IMR-90 (cell line): ENCODE data around the gene HBZ. TPM values are rescaled to one million over a fixed set of nuclear protein-coding genes. Genes with fewer than 3 reads are reported as not detected.

Experiments
- ATAC-seq: fragments of 200-7000 bp; cut with Tn5 transposase; 2 replicates; pipeline ENCODE4 v1.9.1; 2020; ENCODE audit warnings: low read depth, mild to moderate bottlenecking, moderate library complexity
- BruUV-seq: library from RNA; stranded (reverse); fragments of 400-500 nt; replicated peaks from 2 replicates; lab custom pipeline; 2021; lab: Mats Ljungman, UMichigan
- CTCF ChIA-PET: fragments of 300-600 bp; formaldehyde crosslinking; extraction: SDS; loops from one replicate; lab custom pipeline; 2021; ENCODE audit warnings: antibody characterized with exemption; lab: Yijun Ruan, JAX
- POLR2A ChIA-PET: fragments of 300-600 bp; sonication (Branson Sonifier 250); formaldehyde crosslinking; loops from one replicate; lab custom pipeline; 2022; ENCODE audit warnings: antibody characterized with exemption; ENCODE audit not compliant: unreplicated experiment; lab: Charles Lee
- DNase-seq: peaks from one replicate; pipeline ENCODE4 v3.0.0; 2013
- H2AFZ ChIP-seq: replicated peaks from 2 replicates; pipeline ENCODE3; 2013; ENCODE audit warnings: low read length, mild to moderate bottlenecking; ENCODE audit not compliant: poor library complexity
- H2AK5ac ChIP-seq: 2 replicates; pipeline ENCODE4 v1.6.1; 2013; ENCODE audit warnings: low read depth, low read length, inconsistent platforms
- H2AK9ac ChIP-seq: replicated peaks from 2 replicates; pipeline ENCODE3; 2013; ENCODE audit warnings: mild to moderate bottlenecking, low read depth, low read length, moderate library complexity; ENCODE audit not compliant: poor library complexity
- H2BK120ac ChIP-seq: 2 replicates; pipeline ENCODE4 v1.6.1; 2013; ENCODE audit warnings: low read depth, low read length, inconsistent platforms
- H2BK15ac ChIP-seq: 3 replicates; pipeline ENCODE4 v1.6.1; 2013; ENCODE audit warnings: low read depth, low read length, inconsistent platforms
- H2BK20ac ChIP-seq: 2 replicates; pipeline ENCODE4 v1.6.1; 2013; ENCODE audit warnings: low read depth, mild to moderate bottlenecking, inconsistent platforms, low read length, moderate library complexity
- H2BK5ac ChIP-seq: 2 replicates; pipeline ENCODE4 v1.6.1; 2013; ENCODE audit warnings: mild to moderate bottlenecking, low read depth, low read length, inconsistent platforms; ENCODE audit not compliant: poor library complexity, severe bottlenecking
- H3K14ac ChIP-seq: replicated peaks from 2 replicates; pipeline ENCODE4 v1.6.1; 2013; ENCODE audit warnings: low read depth, low read length, inconsistent platforms
- H3K18ac ChIP-seq: 2 replicates; pipeline ENCODE4 v1.6.1; 2013; ENCODE audit warnings: low read depth, low read length, control low read depth
- H3K23ac ChIP-seq: 2 replicates; pipeline ENCODE4 v1.6.1; 2013; ENCODE audit warnings: low read depth, low read length, inconsistent platforms
- H3K27ac ChIP-seq: 2 replicates; pipeline ENCODE4 v1.5.1; 2013; ENCODE audit warnings: mild to moderate bottlenecking, control low read depth, low read length; ENCODE audit not compliant: insufficient read depth
- H3K27me3 ChIP-seq: 2 replicates; pipeline ENCODE4 v1.6.1; 2013; ENCODE audit warnings: low read length; ENCODE audit not compliant: control insufficient read depth, insufficient read depth
- H3K36me3 ChIP-seq: 2 replicates; pipeline ENCODE4 v1.6.1; 2013; ENCODE audit warnings: low read length, mixed read lengths; ENCODE audit not compliant: control insufficient read depth, insufficient read depth
- H3K4ac ChIP-seq: 2 replicates; pipeline ENCODE4 v1.6.1; 2013; ENCODE audit warnings: low read depth, low read length, inconsistent platforms
- H3K4me1 ChIP-seq: 2 replicates; pipeline ENCODE4 v1.6.1; 2013; ENCODE audit warnings: low read length, mixed read lengths; ENCODE audit not compliant: control insufficient read depth, insufficient read depth
- H3K4me2 ChIP-seq: 2 replicates; pipeline ENCODE4 v1.6.1; 2013; ENCODE audit warnings: low read depth, mild to moderate bottlenecking, control low read depth, low read length, moderate library complexity
- H3K4me3 ChIP-seq: 2 replicates; pipeline ENCODE4 v1.5.1; 2013; ENCODE audit warnings: low read depth, mild to moderate bottlenecking, control low read depth, low read length, moderate library complexity; ENCODE audit not compliant: insufficient read depth
- H3K56ac ChIP-seq: 2 replicates; pipeline ENCODE4 v1.6.1; 2013; ENCODE audit warnings: low read length, inconsistent platforms; ENCODE audit not compliant: insufficient read depth; ENCODE audit errors: extremely low read depth
- H3K79me1 ChIP-seq, 2 experiments: 2 replicates each; pipeline ENCODE4 v1.6.1; 2013; ENCODE audit warnings: low read length in 2 of 2, inconsistent platforms in 1 of 2, low read depth in 1 of 2
- H3K9ac ChIP-seq: 2 replicates; pipeline ENCODE4 v1.6.1; 2013; ENCODE audit warnings: low read depth, low read length, control low read depth
- H3K9me1 ChIP-seq: 2 replicates; pipeline ENCODE4 v1.6.1; 2013; ENCODE audit warnings: low read length, inconsistent platforms; ENCODE audit not compliant: insufficient read depth
- H3K9me3 ChIP-seq: 2 replicates; pipeline ENCODE4 v1.6.1; 2013; ENCODE audit warnings: low read length; ENCODE audit not compliant: control insufficient read depth, insufficient read depth
- H4K20me1 ChIP-seq: 2 replicates; pipeline ENCODE4 v1.6.1; 2013; ENCODE audit warnings: low read length, inconsistent platforms; ENCODE audit not compliant: insufficient read depth
- H4K5ac ChIP-seq: 2 replicates; pipeline ENCODE4 v1.6.1; 2013; ENCODE audit warnings: mild to moderate bottlenecking, low read depth, low read length, control low read depth
- H4K8ac ChIP-seq, 2 experiments: 2 replicates each; pipeline ENCODE4 v1.6.1; 2013; ENCODE audit warnings: low read depth in 2 of 2, low read length in 2 of 2, control low read depth in 1 of 2, inconsistent platforms in 1 of 2
- H4K91ac ChIP-seq: 2 replicates; pipeline ENCODE4 v1.6.1; 2013; ENCODE audit warnings: low read depth, low read length, inconsistent platforms; ENCODE audit not compliant: insufficient read depth
- CEBPB ChIP-seq: IDR thresholded peaks from 2 replicates; pipeline ENCODE4 v1.6.1; 2012; ENCODE audit warnings: low read depth, low read length, improper control_type of control experiment
- CHD1 ChIP-seq: IDR thresholded peaks from 2 replicates; pipeline ENCODE4 v1.6.1; 2012; ENCODE audit warnings: low read depth, low read length, improper control_type of control experiment
- FOS ChIP-seq: fragments of 150-350 bp; IDR thresholded peaks from 2 replicates; pipeline ENCODE4 v1.6.1; 2016; ENCODE audit warnings: low read depth, low read length
- MAFK ChIP-seq: IDR thresholded peaks from 2 replicates; pipeline ENCODE4 v1.6.1; 2012; ENCODE audit warnings: low read depth, low read length, improper control_type of control experiment
- MAZ ChIP-seq: IDR thresholded peaks from 2 replicates; pipeline ENCODE4 v1.6.1; 2012; ENCODE audit warnings: low read depth, mild to moderate bottlenecking, low read length, improper control_type of control experiment, moderate library complexity, borderline replicate concordance
- MXI1 ChIP-seq: IDR thresholded peaks from 2 replicates; pipeline ENCODE4 v1.6.1; 2012; ENCODE audit warnings: low read depth, mild to moderate bottlenecking, low read length, moderate library complexity, borderline replicate concordance
- POLR2A ChIP-seq: IDR thresholded peaks from 2 replicates; pipeline ENCODE4 v1.6.1; 2012; ENCODE audit warnings: mild to moderate bottlenecking, low read depth, low read length
- RAD21 ChIP-seq: IDR thresholded peaks from 2 replicates; pipeline ENCODE4 v1.6.1; 2012; ENCODE audit warnings: low read length, improper control_type of control experiment
- RCOR1 ChIP-seq: IDR thresholded peaks from 2 replicates; pipeline ENCODE4 v1.6.1; 2012; ENCODE audit warnings: mild to moderate bottlenecking, low read length, improper control_type of control experiment; ENCODE audit not compliant: insufficient replicate concordance
- RFX5 ChIP-seq: IDR thresholded peaks from 2 replicates; pipeline ENCODE4 v1.8.0; 2012; ENCODE audit warnings: low read depth, mild to moderate bottlenecking, low read length, moderate library complexity
- SMC3 ChIP-seq: fragments of 150-350 bp; IDR thresholded peaks from 2 replicates; pipeline ENCODE4 v1.6.1; 2016; ENCODE audit warnings: low read depth, mild to moderate bottlenecking, antibody characterized with exemption, low read length, moderate library complexity
- USF2 ChIP-seq: fragments of 150-350 bp; IDR thresholded peaks from 2 replicates; pipeline ENCODE4 v1.6.1; 2017; ENCODE audit warnings: mild to moderate bottlenecking, antibody characterized with exemption, low read length, low read depth
- WGBS, 2 experiments: methylation state at CpG; one replicate each; pipeline versions ENCODE4 v1.1.5 to v1.1.7; 2013; ENCODE audit warnings: missing lambda C conversion rate in 2 of 2; ENCODE audit not compliant: insufficient read length in 1 of 2; ENCODE audit errors: extremely low coverage in 2 of 2; 5-methylcytosine and 5-hydroxymethylcytosine counted together
- dilution Hi-C: fragments of 300-500 bp; cut with HindIII; formaldehyde crosslinking; loops from one replicate; pipeline ENCODE4 v1.14.3; 2018; ENCODE audit warnings: low sequenced_read_pairs; ENCODE audit not compliant: unreplicated experiment
- in situ Hi-C: fragments of 300-500 bp; cut with MboI; formaldehyde crosslinking; loops from 3 replicates; pipeline ENCODE4 v1.14.3; 2019; ENCODE audit warnings: low sequenced_read_pairs, inconsistent platforms, mixed read lengths
- intact Hi-C: fragments of 100-400 bp; cut with micrococcal nuclease; formaldehyde crosslinking; loops from 2 replicates; pipeline ENCODE4 v1.10.0; 2022
- polyA plus RNA-seq, 3 experiments: library from polyadenylated mRNA; depleted of rRNA; stranded (reverse); fragments of >200 nt; gene quantifications; 2 replicates each; pipeline ENCODE4 v1.2.3, GENCODE V29; 2012; ENCODE audit warnings: low replicate concordance in 1 of 3
- total RNA-seq: library from RNA; depleted of rRNA; stranded (reverse); fragments of >200 nt; gene quantifications from 2 replicates; pipeline ENCODE4 v1.2.3, GENCODE V29; 2012
- TF ChIP-seq, protein P1 (sequence below): fragments of 150-350 bp; IDR thresholded peaks from 2 replicates; pipeline ENCODE4 v1.6.1; 2016; ENCODE audit warnings: low read depth, mild to moderate bottlenecking, low read length, moderate library complexity, borderline replicate concordance

Gene HBZ
- total and polyA plus RNA-seq, 2 of the 4 experiments (the other 2 are of a cell fraction), result not detected

DNA sequence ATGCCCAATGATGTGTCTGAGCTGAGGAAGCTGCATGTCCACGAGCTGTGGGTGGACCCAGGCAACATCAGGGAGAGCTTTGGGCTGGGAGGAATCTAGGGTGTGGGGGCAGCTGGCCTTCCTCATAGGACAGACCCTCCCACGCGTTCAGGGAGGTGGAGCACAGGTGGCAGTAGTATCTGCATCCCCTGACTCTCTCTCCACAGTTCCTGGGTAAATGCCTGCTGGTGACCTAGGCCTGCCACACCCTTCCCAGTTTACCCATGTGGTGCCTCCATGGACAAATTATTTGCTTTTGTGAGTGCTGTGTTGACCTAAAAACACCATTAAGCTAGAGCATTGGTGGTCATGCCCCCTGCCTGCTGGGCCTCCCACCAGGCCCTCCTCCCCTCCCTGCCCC lies 16.6 kb downstream of the HBZ start:
- Histone ChIP-seq H3K9me3 (no peaks in the 10 kb centered on the region; the same call in none of the 2 replicates), H2BK20ac (no peak overlapping the region), H4K5ac (no peak overlapping the region), H3K36me3 (no peaks in the 10 kb centered on the region), H4K8ac (no peak overlapping the region), H4K20me1 (peaks cover 5% of the 10 kb centered on the region), H3K4ac (no peak overlapping the region), H3K4me3 (no peak overlapping the region), H3K27ac (no peak overlapping the region), H3K4me2 (no peak overlapping the region), H2BK5ac (no peak overlapping the region), H2AFZ (no peak overlapping the region), H3K18ac (no peak overlapping the region), H3K4me1 (no peaks in the 10 kb centered on the region; the same call in 1 of the 2 replicates), H3K9me1 (0 out of 2 replicates have a peak, but pooled peaks cover 4% of the 10 kb centered on the region), H2BK120ac (no peak overlapping the region), H3K23ac (no peak overlapping the region), H3K14ac (no peak overlapping the region), H2AK9ac (no peak overlapping the region), H3K9ac (no peak overlapping the region), H3K27me3 (peaks cover 53% of the 10 kb centered on the region), H2BK15ac (no peak overlapping the region), H4K91ac (no peak overlapping the region), H2AK5ac (no peak overlapping the region), H3K56ac (no peak overlapping the region), H3K79me1 (no peaks in the 10 kb centered on the region)
- ChIA-PET POLR2A (no interaction called here), CTCF (interaction anchor here (2.3 kb wide), 1 partner anchor 62 kb away, joined by 8 read pairs; no protein-coding TSS in a partner anchor)
- ATAC-seq (no peak), DNase-seq (no peak)
- no CpG with 5 or more reads among the region's 3 CpGs for WGBS, 2 experiments
- BruUV-seq, result no TSS peak
- dilution Hi-C loops, result no loop called here
- TF ChIP-seq CEBPB (no peak), RAD21 (no peak), RCOR1 (no peak), SMC3 (no peak), MAFK (no peak), CHD1 (no peak), MAZ (no peak), POLR2A (no peak), USF2 (no peak), RFX5 (no peak), MXI1 (no peak), FOS (no peak)
- TF ChIP-seq, protein P1, sequence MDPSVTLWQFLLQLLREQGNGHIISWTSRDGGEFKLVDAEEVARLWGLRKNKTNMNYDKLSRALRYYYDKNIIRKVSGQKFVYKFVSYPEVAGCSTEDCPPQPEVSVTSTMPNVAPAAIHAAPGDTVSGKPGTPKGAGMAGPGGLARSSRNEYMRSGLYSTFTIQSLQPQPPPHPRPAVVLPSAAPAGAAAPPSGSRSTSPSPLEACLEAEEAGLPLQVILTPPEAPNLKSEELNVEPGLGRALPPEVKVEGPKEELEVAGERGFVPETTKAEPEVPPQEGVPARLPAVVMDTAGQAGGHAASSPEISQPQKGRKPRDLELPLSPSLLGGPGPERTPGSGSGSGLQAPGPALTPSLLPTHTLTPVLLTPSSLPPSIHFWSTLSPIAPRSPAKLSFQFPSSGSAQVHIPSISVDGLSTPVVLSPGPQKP, result no peak
- intact Hi-C loops, result no loop called here
- in situ Hi-C loops, result no loop called here
